Measurements from ENCODE around the gene TREML1. TPM values are rescaled to one million over a fixed set of nuclear protein-coding genes. Genes with fewer than 3 reads are reported as not detected.
A peak's percentile ranks its signal among the peaks of the same experiment; 100 is the strongest.

TREML1 gene
- total RNA-seq, 1 donor from 2014 or later = not detected

DNA sequence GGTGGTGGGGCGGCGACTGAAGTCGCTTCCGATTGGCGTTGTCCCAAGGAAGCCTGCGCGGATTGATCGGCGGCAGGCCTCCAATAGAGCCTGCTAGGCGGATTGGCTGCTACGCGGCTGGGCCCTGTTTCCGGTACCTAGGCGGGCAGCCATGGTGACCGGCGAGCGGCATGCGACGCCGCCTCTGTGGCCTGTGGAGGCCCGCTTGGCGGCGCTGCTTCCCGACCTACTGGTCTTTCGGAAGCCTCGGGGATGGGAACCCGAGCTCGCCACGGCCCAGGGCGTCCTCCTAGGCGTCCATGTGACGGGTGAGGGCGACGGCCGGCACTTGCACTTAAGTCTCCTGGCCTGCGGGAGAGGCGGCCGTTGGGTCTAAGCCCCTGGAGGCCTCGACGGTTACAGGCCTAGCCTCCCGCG lies 53.3 kb downstream of the TREML1 start:
- Histone ChIP-seq H3K4me1 (no peaks in the 10 kb centered on the region), H4K20me1 (ENCODE audit: low read depth) (peaks cover 3% of the 10 kb centered on the region), H3K4me3 (no peak overlapping the region), H3K9ac (no peak overlapping the region), H3K27ac (no peak overlapping the region), H2AFZ (replicated peaks) (no peak overlapping the region), H3K79me2 (ENCODE audit: low read depth) (no peaks in the 10 kb centered on the region), H3K27me3 (no peaks in the 10 kb centered on the region), H3K9me3 (ENCODE audit: low read depth) (no peaks in the 10 kb centered on the region), H3K36me3 (peaks cover 21% of the 10 kb centered on the region), H3F3A (ENCODE audit: low read depth) (peaks cover 16% of the 10 kb centered on the region), H3K4me2 (no peak overlapping the region)
- H3K27ac Mint-ChIP-seq = no peak overlapping the region
- H3K27me3 Mint-ChIP-seq (ENCODE audit: insufficient read depth, low read depth) = no peaks in the 10 kb centered on the region
- no peaks in the 10 kb centered on the region for H3K4me1 Mint-ChIP-seq
- peak; percentile 57 for DNase-seq (ENCODE audit: low spot score)
- TF ChIP-seq, protein P1, sequence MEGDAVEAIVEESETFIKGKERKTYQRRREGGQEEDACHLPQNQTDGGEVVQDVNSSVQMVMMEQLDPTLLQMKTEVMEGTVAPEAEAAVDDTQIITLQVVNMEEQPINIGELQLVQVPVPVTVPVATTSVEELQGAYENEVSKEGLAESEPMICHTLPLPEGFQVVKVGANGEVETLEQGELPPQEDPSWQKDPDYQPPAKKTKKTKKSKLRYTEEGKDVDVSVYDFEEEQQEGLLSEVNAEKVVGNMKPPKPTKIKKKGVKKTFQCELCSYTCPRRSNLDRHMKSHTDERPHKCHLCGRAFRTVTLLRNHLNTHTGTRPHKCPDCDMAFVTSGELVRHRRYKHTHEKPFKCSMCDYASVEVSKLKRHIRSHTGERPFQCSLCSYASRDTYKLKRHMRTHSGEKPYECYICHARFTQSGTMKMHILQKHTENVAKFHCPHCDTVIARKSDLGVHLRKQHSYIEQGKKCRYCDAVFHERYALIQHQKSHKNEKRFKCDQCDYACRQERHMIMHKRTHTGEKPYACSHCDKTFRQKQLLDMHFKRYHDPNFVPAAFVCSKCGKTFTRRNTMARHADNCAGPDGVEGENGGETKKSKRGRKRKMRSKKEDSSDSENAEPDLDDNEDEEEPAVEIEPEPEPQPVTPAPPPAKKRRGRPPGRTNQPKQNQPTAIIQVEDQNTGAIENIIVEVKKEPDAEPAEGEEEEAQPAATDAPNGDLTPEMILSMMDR (IDR thresholded peaks at IDR 0.05) = no peak
- TF ChIP-seq EZH2phosphoT487 (IDR thresholded peaks at IDR 0.05) = no peak
- no peak for TF ChIP-seq EZH2 (IDR thresholded peaks at IDR 0.05)
- no peaks in the 10 kb centered on the region for H3K9me3 Mint-ChIP-seq
- H3K4me3 Mint-ChIP-seq = no peak overlapping the region
- peaks cover 32% of the 10 kb centered on the region for H3K36me3 Mint-ChIP-seq

Other genes with a start within 250 kb of the TREML1 start
- gene UNC5CL, start 115.1 kb downstream of the TREML1 start, total RNA-seq (ENCODE audit: low replicate concordance) = 2.2 and 5.0 TPM in 2 replicates
- not detected in 2 replicates for gene TSPO2, start 111.9 kb downstream of the TREML1 start, total RNA-seq (ENCODE audit: low replicate concordance)
- 0.46 TPM in 1 of 2 replicates, not detected in the other for gene APOBEC2, start 101.1 kb downstream of the TREML1 start, total RNA-seq (ENCODE audit: low replicate concordance)
- gene OARD1, start 82.0 kb downstream of the TREML1 start, total RNA-seq (ENCODE audit: low replicate concordance) = 41.9 and 67.9 TPM in 2 replicates
- gene NFYA, start 81.4 kb downstream of the TREML1 start, total RNA-seq (ENCODE audit: low replicate concordance) = 34.8 and 47.9 TPM in 2 replicates
- not detected in 2 replicates for gene TREM2, start 8.8 kb upstream of the TREML1 start, total RNA-seq (ENCODE audit: low replicate concordance)
- gene TREML2, start 46.8 kb upstream of the TREML1 start, total RNA-seq (ENCODE audit: low replicate concordance) = not detected in 2 replicates
- gene TREML4, start 74.0 kb upstream of the TREML1 start, total RNA-seq (ENCODE audit: low replicate concordance) = not detected in 2 replicates
- not detected in 2 replicates for gene TREM1, start 132.3 kb upstream of the TREML1 start, total RNA-seq (ENCODE audit: low replicate concordance)
- not detected in 2 replicates for gene NCR2, start 181.3 kb upstream of the TREML1 start, total RNA-seq (ENCODE audit: low replicate concordance)

Data from neural progenitor cell (in vitro differentiated cells).